ENCODE results near the gene FGFBP2.

FGFBP2 gene

DNA sequence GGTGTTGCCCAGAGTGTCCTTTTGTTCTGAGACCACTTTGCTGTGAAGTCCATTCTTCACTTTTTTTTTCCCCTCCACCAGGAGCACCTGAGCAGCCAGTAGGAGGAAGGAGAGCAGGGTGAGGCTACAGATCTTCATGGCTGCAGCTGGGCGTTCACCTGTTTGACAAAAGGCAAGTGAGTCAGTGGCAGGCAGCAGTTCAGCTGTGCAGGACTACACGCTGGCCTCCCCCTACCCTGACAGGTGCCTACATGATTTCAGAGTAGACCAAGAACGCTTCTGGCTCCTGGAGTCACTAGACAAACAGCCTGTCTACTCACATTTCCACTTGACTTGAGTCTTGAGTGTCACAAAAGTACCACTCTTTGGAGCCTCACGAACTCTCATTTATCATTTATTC, 26.5 kb downstream of the FGFBP2 start:
- TF ChIP-seq, protein P1, sequence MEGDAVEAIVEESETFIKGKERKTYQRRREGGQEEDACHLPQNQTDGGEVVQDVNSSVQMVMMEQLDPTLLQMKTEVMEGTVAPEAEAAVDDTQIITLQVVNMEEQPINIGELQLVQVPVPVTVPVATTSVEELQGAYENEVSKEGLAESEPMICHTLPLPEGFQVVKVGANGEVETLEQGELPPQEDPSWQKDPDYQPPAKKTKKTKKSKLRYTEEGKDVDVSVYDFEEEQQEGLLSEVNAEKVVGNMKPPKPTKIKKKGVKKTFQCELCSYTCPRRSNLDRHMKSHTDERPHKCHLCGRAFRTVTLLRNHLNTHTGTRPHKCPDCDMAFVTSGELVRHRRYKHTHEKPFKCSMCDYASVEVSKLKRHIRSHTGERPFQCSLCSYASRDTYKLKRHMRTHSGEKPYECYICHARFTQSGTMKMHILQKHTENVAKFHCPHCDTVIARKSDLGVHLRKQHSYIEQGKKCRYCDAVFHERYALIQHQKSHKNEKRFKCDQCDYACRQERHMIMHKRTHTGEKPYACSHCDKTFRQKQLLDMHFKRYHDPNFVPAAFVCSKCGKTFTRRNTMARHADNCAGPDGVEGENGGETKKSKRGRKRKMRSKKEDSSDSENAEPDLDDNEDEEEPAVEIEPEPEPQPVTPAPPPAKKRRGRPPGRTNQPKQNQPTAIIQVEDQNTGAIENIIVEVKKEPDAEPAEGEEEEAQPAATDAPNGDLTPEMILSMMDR (IDR thresholded peaks at IDR 0.05): no peak
- DNase-seq: no peak

DNA sequence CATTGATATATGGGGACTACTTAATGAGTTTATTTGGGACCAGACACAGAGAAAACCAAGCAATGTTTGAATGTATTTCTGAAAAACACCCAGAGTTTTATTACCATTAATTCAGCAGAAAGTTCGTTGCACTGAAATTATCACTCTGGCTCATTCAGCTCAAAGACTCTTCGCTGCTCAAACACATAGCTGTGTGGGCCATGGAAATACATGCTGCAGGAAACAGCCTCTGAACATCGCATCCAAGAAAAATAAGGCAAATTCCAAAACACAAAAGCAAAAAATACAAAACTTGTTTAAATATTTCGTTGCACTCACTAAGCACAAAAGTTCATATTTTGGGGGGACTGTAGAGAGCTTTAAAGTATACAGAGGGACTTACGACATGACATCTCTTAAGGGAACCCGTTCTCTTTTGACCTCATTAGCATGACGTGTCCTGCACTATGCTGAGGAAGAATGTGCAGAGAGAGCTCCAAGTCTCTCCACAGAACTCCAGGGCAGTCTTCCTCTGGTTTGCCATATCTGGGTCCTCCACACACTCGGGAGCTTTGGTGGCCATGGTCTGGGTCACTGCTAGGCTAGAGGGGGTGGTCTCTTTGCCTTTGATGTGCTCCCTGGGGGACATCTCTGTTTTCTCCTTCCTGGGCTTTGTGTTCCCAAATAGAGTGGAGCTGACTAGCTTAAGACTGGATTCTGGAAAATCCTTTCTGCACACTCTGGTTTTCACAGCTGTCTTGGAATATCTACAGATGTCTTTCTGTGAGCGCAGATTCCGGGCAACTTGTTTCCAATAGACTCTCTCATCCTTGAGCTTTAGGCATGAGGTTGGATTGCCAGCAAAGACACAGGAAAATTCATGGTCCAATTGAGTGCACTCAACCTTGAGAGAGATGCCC, 27.2 kb downstream of the FGFBP2 start:
- no peak for DNase-seq
- Histone ChIP-seq H3K4me3 (peak overlapping the region in 1 of 2 donors; percentile 11), H3K27me3 (peaks cover 0 to 4% of the 10 kb centered on the region in 2 donors), H3K9me3 (no peaks in the 10 kb centered on the region), H3K4me1 (peaks cover 0 to 12% (median 0%) of the 10 kb centered on the region in 4 donors), H3K36me3 (no peaks in the 10 kb centered on the region), H3K27ac (peak overlapping the region in 1 of 2 donors; percentile 32)
- intact Hi-C loops (cut with DNase I; ENCODE audit: low total_unique reads): no loop called here
- TF ChIP-seq, protein P1 (IDR thresholded peaks at IDR 0.05): no peak

More for the DNA sequence above, 26.5 kb downstream of the FGFBP2 start:
- Histone ChIP-seq H3K36me3 (no peaks in the 10 kb centered on the region), H3K4me3 (no peak overlapping the region), H3K4me1 (peaks cover 0 to 12% (median 0%) of the 10 kb centered on the region in 4 donors), H3K9me3 (no peaks in the 10 kb centered on the region), H3K27me3 (peaks cover 0 to 4% of the 10 kb centered on the region in 2 donors), H3K27ac (no peak overlapping the region)
- intact Hi-C loops (cut with DNase I; ENCODE audit: low total_unique reads): no loop called here

DNA sequence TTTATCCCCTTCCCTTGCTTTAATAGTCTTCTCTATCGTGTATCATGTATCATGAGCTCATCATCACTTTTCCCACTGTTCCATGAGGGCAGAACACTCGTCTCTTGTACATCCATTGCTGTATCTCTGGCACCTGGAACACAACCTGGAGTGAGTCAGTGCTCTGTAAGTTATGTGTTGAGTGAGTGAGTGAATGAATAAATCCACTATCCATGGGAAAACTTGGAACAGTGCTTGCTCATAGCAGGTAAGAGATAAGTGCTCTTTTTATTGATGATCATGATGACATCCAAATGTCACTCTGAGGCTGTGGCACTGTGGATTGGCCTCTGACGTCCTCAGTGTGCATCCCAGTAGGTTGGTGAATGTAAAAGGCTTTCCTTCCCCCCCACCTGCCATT, 28.7 kb downstream of the FGFBP2 start:
- H3K4me3 ChIP-seq: no peak overlapping the region
- intact Hi-C loops (cut with DNase I; ENCODE audit: low total_unique reads): no loop called here
- H3K27ac ChIP-seq: no peak overlapping the region
- DNase-seq: no peak
- peaks cover 0 to 12% (median 0%) of the 10 kb centered on the region in 4 donors for H3K4me1 ChIP-seq
- no peaks in the 10 kb centered on the region for H3K36me3 ChIP-seq
- TF ChIP-seq, protein P1 (IDR thresholded peaks at IDR 0.05): no peak
- peaks cover 0 to 4% of the 10 kb centered on the region in 2 donors for H3K27me3 ChIP-seq
- H3K9me3 ChIP-seq: no peaks in the 10 kb centered on the region

DNA sequence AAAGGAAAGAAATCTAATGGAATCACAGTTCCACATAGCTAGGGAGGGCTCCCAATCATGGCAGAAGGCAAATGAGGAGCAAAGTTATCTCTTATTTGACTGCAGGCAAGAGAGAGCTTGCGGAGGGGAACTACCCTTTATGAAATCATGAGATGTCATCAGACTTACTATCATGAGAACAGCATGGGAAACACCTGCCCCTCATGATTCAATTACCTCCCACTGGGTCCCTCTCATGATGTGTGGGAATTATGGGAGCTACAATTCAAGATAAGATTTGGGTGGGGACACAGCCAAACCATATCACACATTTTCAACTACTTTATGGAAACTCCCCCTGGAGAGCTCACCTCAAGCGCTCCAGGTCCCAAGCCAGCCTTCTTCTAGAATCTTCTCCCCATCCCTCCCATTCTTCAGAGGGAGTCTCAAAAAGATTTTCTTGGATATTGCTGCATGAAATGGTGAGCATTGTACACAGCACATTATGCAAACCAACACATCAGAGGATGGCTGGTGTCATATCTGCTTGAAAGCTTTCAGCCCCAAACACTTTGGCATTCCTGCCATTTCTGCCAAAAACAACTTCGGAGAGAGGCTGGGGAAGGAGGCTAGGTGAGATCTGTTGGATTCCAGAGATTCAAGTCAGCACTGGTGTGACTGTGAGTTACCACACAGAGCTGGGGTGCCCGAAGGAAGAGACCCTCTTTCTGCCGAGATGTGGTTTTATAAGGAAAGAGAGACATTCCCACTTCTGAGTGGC, 31.3 kb downstream of the FGFBP2 start:
- H3K36me3 ChIP-seq: no peaks in the 10 kb centered on the region
- no peak overlapping the region for H3K4me3 ChIP-seq
- no peak overlapping the region for H3K27ac ChIP-seq
- H3K4me1 ChIP-seq: peaks cover 0 to 12% (median 0%) of the 10 kb centered on the region in 4 donors
- DNase-seq: no peak
- intact Hi-C loops (cut with DNase I; ENCODE audit: low total_unique reads): no loop called here
- H3K27me3 ChIP-seq: no peaks in the 10 kb centered on the region
- H3K9me3 ChIP-seq: no peaks in the 10 kb centered on the region
- TF ChIP-seq, protein P1 (IDR thresholded peaks at IDR 0.05): no peak

DNA sequence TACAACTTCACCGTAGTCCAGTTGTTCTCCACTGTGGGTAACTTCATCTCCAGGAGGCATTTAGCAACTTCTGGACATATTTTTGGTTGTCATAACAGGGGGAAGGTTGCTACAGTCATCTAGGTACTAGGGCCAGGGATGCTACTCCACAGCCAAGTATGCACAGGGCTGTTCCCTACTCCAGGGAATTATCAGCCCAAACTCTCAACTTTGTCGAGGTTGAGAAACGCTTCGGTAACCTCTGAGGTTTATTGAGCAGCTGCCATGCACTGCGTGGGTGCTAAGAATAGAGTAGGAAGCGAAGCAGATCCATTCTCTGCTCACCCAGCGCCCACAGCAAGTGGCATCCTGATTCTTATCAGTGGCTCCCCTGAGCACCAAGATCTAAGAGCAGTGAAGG, 32.7 kb downstream of the FGFBP2 start:
- TF ChIP-seq, protein P1 (IDR thresholded peaks at IDR 0.05): no peak
- no peaks in the 10 kb centered on the region for H3K9me3 ChIP-seq
- no peaks in the 10 kb centered on the region for H3K27me3 ChIP-seq
- H3K4me3 ChIP-seq: no peak overlapping the region
- no peak overlapping the region for H3K27ac ChIP-seq
- no peak for DNase-seq
- intact Hi-C loops (cut with DNase I; ENCODE audit: low total_unique reads): no loop called here
- no peaks in the 10 kb centered on the region for H3K36me3 ChIP-seq
- H3K4me1 ChIP-seq: peaks cover 0 to 4% (median 0%) of the 10 kb centered on the region in 4 donors
